Measurements from ENCODE around the gene MRPL37. TPM values are rescaled to one million over a fixed set of nuclear protein-coding genes. Genes with fewer than 3 reads are reported as not detected.

Gene MRPL37
- total and polyA plus RNA-seq, 2 of the 8 experiments (the other 6 are each of a cell fraction or from before 2014, with no cell fraction given): 45.5 to 126 TPM

DNA sequence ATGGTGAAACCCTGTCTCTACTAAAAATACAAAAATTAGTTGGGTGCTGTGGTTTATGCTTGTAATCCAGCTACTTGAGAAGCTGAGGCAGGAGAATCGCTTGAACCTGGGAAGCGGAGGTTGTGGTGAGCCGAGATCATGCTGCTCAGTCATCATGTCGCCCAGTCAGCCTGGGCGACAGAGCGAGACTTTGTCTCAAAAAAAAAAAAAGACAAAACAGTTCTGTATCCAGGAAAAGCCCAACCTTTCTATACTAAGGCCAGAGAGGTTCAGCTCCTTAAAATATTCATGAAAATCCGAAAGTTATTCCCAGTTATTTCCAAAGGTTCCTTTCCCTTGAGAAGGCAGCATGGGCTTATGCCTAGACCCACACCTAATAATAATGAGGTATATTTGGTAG is 4.2 kb downstream of the MRPL37 start:
- no peak for TF ChIP-seq SP4 (IDR thresholded peaks at IDR 0.05; ENCODE audit: low read length)
- no peak for TF ChIP-seq CHD2 (IDR thresholded peaks at IDR 0.05; ENCODE audit: low read length)
- no peak for TF ChIP-seq RAD21 (IDR thresholded peaks at IDR 0.05 in 1 of 2, conservative IDR thresholded peaks at IDR 0.05 in 1 of 2; ENCODE audit: low read depth in 2 of 2, low read length in 2 of 2)
- no peak for TF ChIP-seq RNF2 (IDR thresholded peaks at IDR 0.05; ENCODE audit: borderline replicate concordance, low read depth, low read length, missing control alignments, poor library complexity, severe bottlenecking)
- no peak for TF ChIP-seq SAP30 (IDR thresholded peaks at IDR 0.05; ENCODE audit: insufficient read depth, insufficient replicate concordance, low read length)
- TF ChIP-seq TEAD4 (IDR thresholded peaks at IDR 0.05; ENCODE audit: low read depth, low read length): no peak
- TF ChIP-seq POLR2A (IDR thresholded peaks at IDR 0.05; ENCODE audit: control extremely low read depth in 1 of 2, low read depth in 2 of 2, low read length in 2 of 2): no peak
- Histone ChIP-seq H4K8ac (ENCODE audit: extremely low read depth, insufficient read depth, low read length) (no peak overlapping the region), H3K79me2 (ENCODE audit: control insufficient read depth in 1 of 2, insufficient read depth in 2 of 2, low read length in 2 of 2) (peaks cover 12 to 32% of the 10 kb centered on the region in 2 experiments), H2BK20ac (ENCODE audit: low read length) (no peak overlapping the region), H2BK12ac (ENCODE audit: low read depth, low read length) (no peak overlapping the region), H3K14ac (ENCODE audit: insufficient read length) (no peak overlapping the region), H2BK5ac (ENCODE audit: low read depth, low read length) (no peak overlapping the region), H3K4me2 (ENCODE audit: insufficient read depth in 1 of 2, low read depth in 2 of 2, low read length in 2 of 2) (no peak overlapping the region), H3K23ac (ENCODE audit: insufficient read length) (no peak overlapping the region), H3K27me3 (replicated peaks in 1 of 4; ENCODE audit: control insufficient read depth in 3 of 4, extremely low read depth in 1 of 4, insufficient read depth in 3 of 4, low read length in 3 of 4) (no peaks in the 10 kb centered on the region), H3K23me2 (ENCODE audit: low read depth, low read length) (peaks cover 9% of the 10 kb centered on the region), H3K18ac (ENCODE audit: extremely low read depth, low read length) (no peak overlapping the region), H4K5ac (ENCODE audit: insufficient read length, low read depth, low read length) (no peak overlapping the region), H4K91ac (replicated peaks; ENCODE audit: insufficient read length, low read length) (no peak overlapping the region), H3K9me3 (ENCODE audit: insufficient read depth in 2 of 2, low read depth in 1 of 2, low read length in 1 of 2) (no peaks in the 10 kb centered on the region), H2BK120ac (replicated peaks; ENCODE audit: low read depth, low read length) (no peak overlapping the region), H3K4me1 (replicated peaks in 1 of 4; ENCODE audit: control insufficient read depth in 3 of 4, insufficient read depth in 4 of 4, low read length in 3 of 4) (peaks cover 0 to 11% (median 4%) of the 10 kb centered on the region in 4 experiments; a peak in 6 of 7 replicates), H3K27ac (ENCODE audit: low read depth, low read length) (no peak overlapping the region), H3K56ac (replicated peaks; ENCODE audit: insufficient read length, low read depth, low read length) (no peak overlapping the region), H2AFZ (ENCODE audit: low read length) (no peak overlapping the region), H3K9ac (replicated peaks in 1 of 4; ENCODE audit: extremely low read depth in 1 of 4, low read depth in 3 of 4, low read length in 3 of 4) (no peak overlapping the region), H3K4ac (replicated peaks; ENCODE audit: insufficient read length, low read depth, low read length) (no peak overlapping the region), H2AK5ac (ENCODE audit: low read depth, low read length) (no peak overlapping the region), H2BK15ac (ENCODE audit: low read length) (no peak overlapping the region), H3K79me1 (ENCODE audit: low read depth, low read length) (peaks cover 4% of the 10 kb centered on the region), H3K36me3 (ENCODE audit: control insufficient read depth in 2 of 4, insufficient read depth in 4 of 4, low read length in 3 of 4) (peaks cover 7 to 38% (median 32%) of the 10 kb centered on the region in 4 experiments; a peak in 7 of 8 replicates), H4K20me1 (replicated peaks in 1 of 2; ENCODE audit: control insufficient read depth in 1 of 2, insufficient read depth in 2 of 2, low read length in 2 of 2) (peaks cover 0 to 4% of the 10 kb centered on the region in 2 experiments), H3K4me3 (ENCODE audit: extremely low read depth in 1 of 4, insufficient read depth in 2 of 4, low read depth in 3 of 4, low read length in 4 of 4) (no peak overlapping the region)
- WGBS, 2 experiments (ENCODE audit: extremely low coverage in 1 of 2, insufficient coverage in 1 of 2, insufficient read length in 1 of 2, insufficient replicate concordance in 2 of 2, low coverage in 1 of 2, low lambda C conversion rate in 2 of 2, missing lambda C conversion rate in 1 of 2): 71% methylated on average over 7 of the region's 7 CpGs; no CpG with 5 or more reads in 1 of the 2 experiments
- FAIRE-seq (no peak), DNase-seq (ENCODE audit: low read depth in 1 of 2, low spot score in 2 of 2) (no peak)
- CTCF ChIA-PET (ENCODE audit: partially characterized antibody): interaction anchor here (1.1 to 2.7 kb wide), 4 partner anchors 23 to 86 kb away, joined by 3 to 11 read pairs (median 8); no protein-coding TSS in a partner anchor
- POLR2A ChIA-PET (ENCODE audit: partially characterized antibody): interaction anchor here (0.8 to 1.1 kb wide), 5 partner anchors 8 to 125 kb away, joined by 3 to 4 read pairs (median 4); no protein-coding TSS in a partner anchor

All from H1 (cell line).